ENCODE measurements around the gene TRIM60.
"Not testable (repeated sequence)": the region's sequence is repeated elsewhere in the genome, so short reads cannot be mapped to it uniquely, and the experiment has no call there.

The TRIM60 gene

DNA sequence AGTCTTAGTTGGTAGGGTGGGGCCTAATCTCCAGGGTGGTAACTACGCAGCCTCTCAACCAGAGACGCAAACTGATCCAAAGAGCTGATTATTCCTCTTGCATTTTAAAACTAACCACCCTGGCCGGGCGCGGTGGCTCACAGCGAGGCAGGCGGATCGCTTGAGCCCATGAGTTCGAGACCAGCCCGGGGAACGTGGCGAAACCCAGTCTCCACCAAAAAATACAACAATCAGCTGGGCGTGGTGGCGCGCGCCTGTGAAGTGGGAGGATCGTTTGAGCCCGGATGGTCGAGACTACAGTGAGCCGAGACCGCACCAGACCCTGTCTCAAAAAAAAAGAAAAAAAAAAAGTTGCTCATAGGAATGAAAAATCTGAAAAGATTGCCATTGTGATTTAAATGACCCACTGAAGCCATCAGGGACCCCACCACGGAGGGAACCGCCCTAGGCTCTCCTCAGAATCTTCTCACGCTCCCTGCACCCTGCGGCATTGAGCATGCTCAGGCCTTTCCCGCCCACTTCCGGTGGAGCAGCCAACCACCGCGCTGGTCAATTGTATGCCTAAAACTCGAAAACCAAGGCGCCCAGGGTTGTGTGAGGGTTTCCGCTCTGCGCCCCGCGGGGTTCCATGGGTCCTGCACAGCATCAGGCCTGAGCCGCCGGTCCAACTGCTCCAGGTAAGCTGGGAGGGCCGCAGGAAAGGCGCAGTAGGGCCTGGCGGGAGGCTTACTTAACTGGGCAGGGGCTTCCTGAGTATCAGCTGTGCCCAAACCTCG is at the start of gene TRIM60:
TSS of gene TRIM60 (plus strand) at position 564 of the 776 bp plus-strand sequence. CDS start 8,074 bp downstream, outside the sequence.
- no peak for DNase-seq (ENCODE audit: low read depth, low spot score)

DNA sequence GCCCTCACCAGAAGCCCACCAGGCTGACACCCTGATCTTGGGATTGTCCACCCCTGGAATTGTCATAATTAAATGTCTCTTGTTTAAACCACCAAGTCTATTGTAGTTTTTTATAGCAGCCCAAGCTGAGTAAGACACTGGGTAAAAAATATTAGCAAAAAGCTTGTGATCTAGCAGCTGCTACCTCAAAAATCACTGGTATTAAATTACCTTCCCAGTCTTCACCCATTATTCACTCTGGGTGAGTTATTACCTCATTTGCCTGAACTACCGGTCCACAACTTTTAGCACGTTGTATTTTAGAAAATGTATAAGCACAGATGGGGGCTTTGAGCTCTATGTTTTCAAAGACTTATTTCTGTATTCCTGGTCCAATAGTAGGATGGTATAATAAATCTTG is 42.3 kb upstream of the TRIM60 start:
- no peak for DNase-seq (ENCODE audit: low read depth, low spot score)

DNA sequence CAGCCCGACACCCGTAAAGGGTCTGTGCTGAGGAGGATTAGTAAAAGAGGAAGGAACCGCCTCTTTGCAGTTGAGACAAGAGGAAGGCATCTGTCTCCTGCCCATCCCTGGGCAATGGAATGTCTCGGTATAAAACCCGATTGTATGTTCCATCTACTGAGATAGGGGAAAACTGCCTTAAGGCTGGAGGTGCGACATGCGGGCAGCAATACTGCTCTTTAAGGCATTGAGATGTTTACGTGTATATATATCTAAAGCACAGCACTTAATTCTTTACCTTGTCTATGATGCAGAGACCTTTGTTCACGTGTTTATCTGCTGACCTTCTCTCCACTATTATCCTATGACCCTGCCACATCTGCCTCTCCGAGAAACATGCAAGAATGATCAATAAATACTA is 41.0 kb upstream of the TRIM60 start:
- not testable (repeated sequence) for DNase-seq (ENCODE audit: low read depth, low spot score)

DNA sequence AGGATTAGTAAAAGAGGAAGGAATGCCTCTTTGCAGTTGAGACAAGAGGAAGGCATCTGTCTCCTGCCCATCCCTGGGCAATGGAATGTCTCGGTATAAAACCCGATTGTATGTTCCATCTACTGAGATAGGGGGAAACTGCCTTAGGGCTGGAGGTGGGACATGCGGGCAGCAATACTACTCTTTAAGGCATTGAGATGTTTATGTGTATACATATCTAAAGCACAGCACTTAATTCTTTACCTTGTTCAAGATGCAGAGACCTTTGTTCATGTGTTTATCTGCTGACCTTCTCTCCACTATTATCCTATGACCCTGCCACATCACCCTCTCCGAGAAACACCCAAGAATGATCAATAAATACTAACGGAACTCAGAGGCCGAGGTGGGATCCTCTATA is 35.7 kb upstream of the TRIM60 start:
- DNase-seq (ENCODE audit: low read depth, low spot score): not testable (repeated sequence)

DNA sequence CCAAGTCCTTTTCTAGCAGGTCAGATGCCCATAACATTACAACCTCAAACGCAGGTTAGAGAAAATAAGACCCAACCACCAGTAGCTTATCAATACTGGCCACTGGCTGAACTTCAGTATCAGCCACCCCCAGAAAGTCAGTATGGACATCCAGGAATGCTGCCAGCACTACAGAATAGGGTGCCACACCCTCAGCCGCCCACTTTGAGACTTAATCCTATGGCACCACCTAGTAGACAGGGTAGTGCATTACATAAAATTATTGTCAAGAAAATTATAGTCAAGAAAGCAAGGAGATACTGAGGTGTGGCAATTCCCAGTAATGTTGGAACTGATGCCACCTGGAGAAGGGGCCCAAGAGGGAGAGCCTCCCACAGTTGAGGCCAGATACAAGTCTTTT is 34.5 kb upstream of the TRIM60 start:
- DNase-seq (ENCODE audit: low read depth, low spot score): no peak

DNA sequence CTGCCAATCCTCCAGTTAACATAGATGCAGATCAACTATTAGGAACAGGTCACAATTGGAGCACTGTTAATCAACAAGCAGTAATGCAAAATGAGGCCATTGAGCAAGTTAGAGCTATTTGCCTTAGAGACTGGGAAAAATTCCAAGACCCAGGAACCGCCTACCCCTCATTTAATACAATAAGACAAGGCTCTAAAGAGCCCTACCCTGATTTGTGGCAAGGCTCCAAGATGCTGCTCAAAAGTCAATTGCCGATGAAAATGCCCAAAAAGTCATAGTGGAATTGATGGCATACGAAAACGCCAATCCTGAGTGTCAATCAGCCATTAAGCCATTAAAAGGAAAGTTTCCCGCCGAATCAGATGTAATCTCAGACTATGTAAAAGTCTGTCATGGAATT is 33.9 kb upstream of the TRIM60 start:
- peak; percentile 21 for DNase-seq (ENCODE audit: low read depth, low spot score)

DNA sequence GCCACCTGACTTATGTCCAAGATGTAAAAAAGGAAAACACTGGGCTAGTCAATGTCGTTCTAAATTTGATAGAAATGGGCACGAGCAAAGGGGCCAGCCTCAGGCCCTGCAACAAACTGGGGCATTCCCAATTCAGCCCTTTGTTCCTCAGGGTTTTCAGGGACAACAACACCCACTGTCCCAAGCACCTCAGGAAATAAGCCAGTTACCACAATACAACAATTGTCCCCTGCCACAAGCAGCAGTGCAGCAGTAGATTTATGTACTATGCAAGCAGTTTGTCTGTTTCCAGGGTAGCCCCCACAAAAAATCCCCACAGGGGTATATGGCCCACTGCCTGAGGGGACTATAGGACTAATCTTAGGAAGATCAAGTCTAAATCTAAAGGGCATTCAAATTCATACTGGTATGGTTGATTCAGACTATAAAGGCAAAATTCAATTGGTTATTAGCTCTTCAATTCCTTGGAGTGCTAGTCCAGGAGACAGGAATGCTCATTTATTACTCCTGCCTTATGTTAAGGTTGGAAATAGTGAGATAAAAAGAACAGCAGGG is 33.2 kb upstream of the TRIM60 start:
- not testable (repeated sequence) for DNase-seq (ENCODE audit: low read depth, low spot score)

DNA sequence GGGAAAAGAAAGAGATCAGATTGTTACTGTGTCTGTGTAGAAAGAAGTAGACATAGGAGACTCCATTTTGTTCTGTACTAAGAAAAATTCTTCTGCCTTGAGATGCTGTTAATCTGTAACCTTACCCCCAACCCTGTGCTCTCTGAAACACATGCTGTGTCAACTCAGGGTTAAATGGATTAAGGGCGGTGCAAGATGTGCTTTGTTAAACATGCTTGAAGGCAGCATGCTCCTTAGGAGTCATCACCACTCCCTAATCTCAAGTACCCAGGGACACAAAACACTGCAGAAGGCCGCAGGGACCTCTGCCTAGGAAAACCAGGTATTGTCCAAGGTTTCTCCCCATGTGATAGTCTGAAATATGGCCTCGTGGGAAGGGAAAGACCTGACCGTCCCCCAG is 29.8 kb upstream of the TRIM60 start:
- not testable (repeated sequence) for DNase-seq (ENCODE audit: low read depth, low spot score)

DNA sequence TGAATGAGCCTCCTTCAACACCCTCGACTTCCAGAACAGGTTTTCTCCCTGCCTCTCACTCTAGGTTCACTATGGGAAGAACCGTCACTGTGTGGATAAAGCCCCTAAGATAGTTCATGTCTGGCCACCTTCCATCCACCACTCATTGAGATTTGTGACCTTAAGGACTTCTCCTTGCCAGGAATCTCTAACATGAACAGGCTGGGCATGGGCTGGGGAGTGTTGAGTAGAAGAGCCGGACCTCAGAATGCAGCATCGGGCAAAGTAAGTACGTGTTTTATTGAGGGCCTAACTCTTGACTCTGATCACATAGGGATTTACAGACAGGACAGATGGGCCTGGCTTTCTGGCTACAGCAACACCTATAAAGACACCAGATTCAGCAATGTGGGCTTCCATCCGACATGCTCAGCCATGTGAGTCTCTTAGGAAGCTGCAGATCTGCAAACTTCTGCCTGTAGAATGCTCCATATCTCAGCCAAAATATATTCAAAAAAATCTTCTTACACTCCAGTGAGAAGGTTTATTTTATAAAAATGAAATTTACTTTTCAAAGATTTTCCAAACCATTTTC is 26.4 kb upstream of the TRIM60 start:
- no peak for DNase-seq (ENCODE audit: low read depth, low spot score)

DNA sequence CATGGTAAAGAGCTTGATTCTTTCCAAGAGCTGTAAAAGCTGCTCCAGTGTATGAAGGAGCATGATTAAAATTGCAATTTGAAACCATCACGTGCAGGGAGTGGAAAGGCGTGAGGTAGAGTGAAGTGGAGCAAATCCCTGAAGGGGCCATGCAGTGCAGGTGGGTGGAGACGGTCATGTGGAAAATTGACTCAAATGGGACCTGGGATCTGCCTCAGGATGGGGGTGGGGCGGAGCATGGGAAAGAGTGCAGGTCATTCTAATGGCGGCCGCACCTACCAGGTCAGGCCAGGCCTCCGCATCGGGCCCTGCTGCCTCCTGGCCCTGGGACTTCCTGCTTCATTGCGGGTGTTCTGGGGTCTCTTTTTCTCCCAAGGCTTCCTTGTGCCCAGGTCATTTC is 25.3 kb upstream of the TRIM60 start:
- DNase-seq (ENCODE audit: low read depth, low spot score): no peak

DNA sequence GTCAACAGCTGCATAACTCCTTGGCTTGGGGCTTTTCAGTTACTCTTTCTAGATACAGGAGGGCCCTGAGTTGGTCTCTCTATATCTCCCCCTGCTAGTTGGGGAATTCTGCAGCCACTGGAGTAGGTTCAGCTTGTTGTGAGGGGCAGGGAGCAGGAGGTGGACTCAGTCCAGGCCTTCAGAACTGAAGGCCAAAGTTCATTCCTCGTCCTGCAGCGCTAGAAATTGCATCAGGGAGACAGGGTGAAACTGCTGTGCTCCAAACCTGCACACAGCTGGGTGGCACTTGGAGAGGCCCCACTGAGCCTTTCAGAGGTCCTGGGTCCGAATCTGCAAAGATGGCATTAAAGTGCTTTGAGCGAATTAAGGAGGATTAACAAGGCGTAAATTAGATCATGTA is 24.9 kb upstream of the TRIM60 start:
- no peak for DNase-seq (ENCODE audit: low read depth, low spot score)

DNA sequence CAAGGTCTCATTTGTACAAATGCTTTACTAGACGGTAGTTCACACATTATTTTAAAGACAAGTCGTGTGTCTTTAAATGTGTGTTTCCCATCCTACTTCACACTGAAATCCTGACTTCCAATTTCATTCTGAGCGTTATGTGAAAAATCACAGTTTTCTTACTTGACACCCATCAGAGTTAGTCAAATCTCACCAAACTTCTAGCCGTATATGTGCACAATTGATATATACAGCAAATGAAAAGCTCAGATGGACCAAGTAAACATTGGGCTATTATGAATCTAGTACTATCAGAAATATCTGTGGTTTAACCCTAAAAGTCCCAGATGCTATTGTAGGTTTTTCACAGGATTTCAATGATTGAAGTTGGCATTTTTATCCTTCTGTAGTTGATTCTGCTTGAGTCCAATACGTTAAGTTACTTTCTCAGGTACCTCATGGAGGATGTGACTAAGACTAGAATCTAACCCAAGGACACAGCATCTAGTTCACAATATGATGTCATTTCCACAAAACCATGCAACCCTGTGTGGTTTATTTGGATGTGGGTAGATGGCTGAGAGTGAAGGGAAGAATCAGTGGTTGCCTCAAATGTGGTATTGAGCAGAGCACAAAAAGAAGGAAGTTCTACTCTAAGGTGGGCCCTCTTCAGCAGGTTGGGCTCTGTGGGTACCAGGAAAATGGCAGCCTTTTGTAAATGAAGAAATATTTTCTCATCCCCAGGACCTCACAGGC is 22.1 kb upstream of the TRIM60 start:
- no peak for DNase-seq (ENCODE audit: low read depth, low spot score)

DNA sequence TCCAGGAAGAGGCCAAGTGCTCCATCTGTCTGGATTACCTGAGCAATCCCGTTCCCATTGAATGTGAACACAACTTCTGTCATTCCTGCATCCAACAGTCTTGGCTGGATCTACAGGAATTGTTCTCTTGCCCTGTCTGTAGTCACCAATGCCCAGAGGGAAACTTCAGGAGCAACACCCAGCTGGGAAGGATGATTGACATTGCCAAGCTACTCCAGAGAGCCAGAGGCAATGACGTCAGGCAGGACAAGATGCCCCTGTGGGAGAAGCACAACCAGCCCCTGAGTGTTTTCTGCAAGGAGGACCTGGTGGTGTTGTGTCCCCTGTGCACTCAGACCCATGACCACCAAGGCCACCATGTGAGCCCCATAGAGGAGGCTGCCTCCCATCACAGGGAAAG is 21.3 kb upstream of the TRIM60 start:
- DNase-seq (ENCODE audit: low read depth, low spot score): no peak

DNA sequence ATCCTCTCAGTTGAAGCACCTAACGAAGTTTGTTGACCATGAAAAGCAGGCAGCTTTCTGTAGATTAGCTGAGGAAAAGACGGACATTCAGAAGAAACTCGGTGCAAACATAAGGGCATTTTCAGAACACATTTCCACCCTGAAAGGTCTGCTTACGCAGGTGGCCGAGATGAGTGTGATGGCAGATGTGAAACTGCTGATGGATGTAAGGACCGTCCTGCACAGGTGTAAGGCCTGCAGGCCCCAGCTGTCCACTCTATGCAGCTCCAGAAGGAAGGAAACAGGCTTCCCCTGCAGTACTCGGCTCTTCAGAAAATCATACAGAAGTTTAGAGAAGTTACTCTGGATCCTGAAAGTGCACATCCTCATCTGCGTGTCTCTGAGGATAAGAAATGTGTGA is 20.8 kb upstream of the TRIM60 start:
- DNase-seq (ENCODE audit: low read depth, low spot score): no peak

DNA sequence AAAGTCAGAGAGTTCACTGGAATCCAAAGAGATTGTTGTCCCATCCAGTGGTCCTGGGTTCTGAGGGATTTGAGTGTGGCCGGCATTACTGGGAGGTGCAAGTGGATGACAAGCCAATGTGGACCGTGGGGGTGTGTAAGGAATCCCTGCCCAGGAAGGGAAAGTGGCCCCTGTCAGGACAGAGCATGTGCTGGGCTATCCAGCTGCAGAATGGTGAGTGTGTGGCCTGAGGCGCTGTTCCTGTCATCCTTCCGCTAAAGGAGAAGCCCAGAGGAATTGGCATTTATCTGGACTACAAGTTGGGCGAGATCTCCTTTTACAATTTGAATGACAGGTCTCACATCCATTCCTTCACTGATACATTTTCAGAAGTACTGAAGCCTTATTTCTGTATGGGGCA is 20.4 kb upstream of the TRIM60 start:
- no peak for DNase-seq (ENCODE audit: low read depth, low spot score)

DNA sequence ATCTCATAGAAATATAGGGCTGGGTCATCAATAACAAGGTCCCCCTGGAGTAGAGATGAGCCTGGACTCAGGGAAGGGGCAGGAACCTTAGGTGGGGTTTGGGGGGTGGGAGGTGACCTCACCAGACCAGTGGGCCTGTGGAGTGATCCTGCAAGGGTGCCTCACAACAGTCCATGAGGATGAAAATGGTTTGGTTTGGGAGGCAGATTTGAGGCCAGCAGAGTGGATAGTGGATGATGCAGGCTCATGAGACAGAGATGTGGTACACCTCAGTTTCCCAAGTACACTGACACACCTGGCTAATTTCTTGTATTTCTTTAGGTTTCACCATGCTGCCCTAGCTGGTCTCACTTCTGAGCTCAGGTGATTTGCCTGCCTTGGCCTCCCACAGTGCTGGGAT is 18.1 kb upstream of the TRIM60 start:
- no peak for DNase-seq (ENCODE audit: low read depth, low spot score)

DNA sequence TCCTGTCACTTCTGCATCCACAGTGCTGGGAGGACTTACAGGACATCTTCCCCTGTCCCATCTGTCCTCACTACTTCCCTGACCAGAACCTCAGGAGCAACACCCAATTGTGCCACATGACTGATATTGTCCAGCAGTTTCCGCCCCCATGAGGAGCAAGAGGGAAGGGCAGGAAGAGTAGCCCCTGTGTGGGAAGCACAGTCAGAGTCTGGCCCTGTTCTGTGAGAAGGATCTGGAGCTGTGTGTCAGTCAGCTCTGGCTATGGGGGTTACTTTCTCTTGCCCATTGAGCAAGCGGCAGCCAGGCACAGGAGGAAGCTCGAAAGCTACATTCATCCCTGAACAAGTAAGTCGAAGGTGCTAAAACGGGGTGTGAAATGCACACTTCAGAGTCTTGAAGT is 14.8 kb upstream of the TRIM60 start:
- no peak for DNase-seq (ENCODE audit: low read depth, low spot score)

DNA sequence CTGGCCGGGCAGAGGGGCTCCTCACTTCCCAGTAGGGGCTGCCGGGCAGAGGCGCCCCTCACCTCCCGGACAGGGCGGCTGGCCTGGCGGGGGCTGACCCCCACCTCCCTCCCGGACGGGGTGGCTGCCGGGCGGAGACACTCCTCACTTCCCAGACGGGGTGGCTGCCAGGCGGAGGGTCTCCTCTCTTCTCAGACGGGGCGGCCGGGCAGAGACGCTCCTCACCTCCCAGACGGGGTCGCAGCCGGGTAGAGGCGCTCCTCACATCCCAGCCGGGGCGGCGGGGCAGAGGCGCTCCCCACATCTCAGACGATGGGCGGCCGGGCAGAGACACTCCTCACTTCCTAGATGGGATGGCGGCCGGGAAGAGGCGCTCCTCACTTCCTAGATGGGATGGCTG is 11.8 kb upstream of the TRIM60 start:
- not testable (repeated sequence) for DNase-seq (ENCODE audit: low read depth, low spot score)

DNA sequence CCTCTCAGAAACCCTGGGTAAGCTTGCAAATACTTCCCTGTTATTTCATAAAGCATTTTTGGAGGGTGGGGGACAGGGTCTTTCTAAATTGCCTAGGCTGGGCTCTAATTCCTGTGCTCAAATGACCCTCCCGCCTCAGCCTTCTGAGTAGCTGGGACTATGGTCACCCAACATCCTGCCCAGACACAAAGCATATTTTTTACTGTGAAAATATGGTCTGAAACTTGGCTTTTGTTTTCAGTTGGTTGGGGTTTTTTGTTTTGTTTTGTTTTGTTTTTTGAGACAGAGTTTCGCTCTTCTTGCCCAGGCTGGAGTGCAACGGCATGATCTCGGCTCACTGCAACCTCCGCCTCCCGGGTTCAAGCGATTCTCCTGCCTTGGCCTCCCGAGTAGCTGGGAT is 6.0 kb upstream of the TRIM60 start:
- DNase-seq (ENCODE audit: low read depth, low spot score): not testable (repeated sequence)

DNA sequence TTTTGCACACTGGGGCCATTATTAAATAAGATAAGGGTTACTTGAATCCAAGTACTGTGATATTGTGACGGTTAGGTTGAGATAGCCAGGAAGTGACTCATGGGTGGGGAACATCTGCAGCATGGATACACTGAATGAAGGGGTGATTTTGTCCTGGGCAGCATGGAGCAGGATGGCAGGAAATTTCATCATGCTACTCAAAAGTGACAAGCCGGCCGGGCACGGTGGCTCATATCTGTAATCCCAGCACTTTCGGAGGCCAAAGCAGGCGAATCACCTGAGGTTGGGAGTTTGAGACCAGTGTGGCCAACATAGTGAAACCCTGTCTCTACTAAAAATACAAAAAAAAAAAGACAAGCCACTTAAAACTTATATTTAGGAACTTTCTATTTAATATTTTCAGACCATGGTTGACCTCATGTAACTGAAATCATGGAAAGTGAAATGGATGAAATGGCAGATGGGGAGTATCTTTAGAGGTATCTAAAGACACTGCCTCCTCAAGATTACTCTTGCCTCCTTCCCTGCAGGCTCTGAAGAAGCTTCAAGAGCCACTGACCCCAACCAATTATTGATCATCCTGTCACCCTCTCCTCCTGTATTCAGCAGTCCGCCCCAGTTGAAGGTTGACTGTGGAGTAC is 3.9 kb upstream of the TRIM60 start:
- DNase-seq (ENCODE audit: low read depth, low spot score): no peak

DNA sequence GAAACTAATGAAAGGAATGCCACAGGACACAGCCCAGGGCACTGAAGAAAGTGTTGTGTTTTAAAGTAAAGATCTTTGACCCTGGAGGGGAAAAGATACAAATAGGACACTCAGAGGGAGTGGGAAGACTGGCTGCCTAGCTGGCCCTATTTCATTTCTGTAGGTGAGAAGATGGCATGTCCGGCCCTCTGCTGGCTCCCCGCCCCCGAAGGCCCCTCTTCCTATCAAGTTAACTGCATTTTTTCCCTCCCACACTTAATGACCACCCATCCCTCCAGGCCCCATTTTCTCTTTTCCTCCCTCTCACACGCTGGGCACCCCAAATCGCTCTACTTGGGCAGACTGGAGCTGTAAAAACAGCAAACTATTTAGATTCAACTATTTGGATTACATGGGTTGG is 16.4 kb downstream of the TRIM60 start:
- no peak for DNase-seq (ENCODE audit: low read depth, low spot score)

DNA sequence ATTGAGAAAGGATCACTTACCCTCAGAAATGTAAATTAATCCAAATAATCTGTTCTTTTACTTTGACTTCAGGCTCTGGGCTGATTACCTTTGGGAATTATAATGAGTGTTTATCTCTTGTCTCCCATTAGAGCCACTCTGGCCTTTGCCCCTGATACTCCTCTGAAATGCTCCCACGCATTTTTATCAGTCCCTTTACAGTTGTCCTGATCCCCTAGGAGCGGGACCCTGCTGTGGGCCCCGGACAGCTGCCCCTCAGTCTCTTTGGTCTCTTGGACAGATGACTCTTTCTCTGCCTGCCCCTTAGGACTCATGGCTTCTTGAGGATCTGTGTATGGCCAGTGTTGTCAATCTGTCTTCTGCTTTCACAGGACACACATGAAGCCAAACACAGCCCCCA is 20.8 kb downstream of the TRIM60 start:
- DNase-seq (ENCODE audit: low read depth, low spot score): no peak

All from astrocyte of the hippocampus (primary cell).